GM23248 (cell line): ENCODE results near the gene PNKP. TPM values are rescaled to one million over a fixed set of nuclear protein-coding genes. Genes with fewer than 3 reads are reported as not detected.

ENCODE experiments used
- DNase-seq: peaks from one replicate; pipeline ENCODE4 v3.0.0-alpha.2; 2015
- H2AFZ ChIP-seq: fragments of 200-600 bp; sonication (generic); 2 replicates; pipeline ENCODE4 v1.6.1; 2016; ENCODE audit warnings: antibody characterized with exemption
- H3F3A ChIP-seq: fragments of 200-600 bp; sonication (generic); 2 replicates; pipeline ENCODE4 v1.6.1; 2016; ENCODE audit warnings: mild to moderate bottlenecking, antibody characterized with exemption, mixed run types; ENCODE audit not compliant: insufficient read depth
- H3K27ac ChIP-seq: fragments of 200-600 bp; sonication (generic); 2 replicates; pipeline ENCODE4 v1.5.1; 2016; ENCODE audit warnings: mild to moderate bottlenecking
- H3K27me3 ChIP-seq: fragments of 200-600 bp; sonication (generic); replicated peaks from 2 replicates; pipeline ENCODE4 v1.6.1; 2016; ENCODE audit warnings: mild to moderate bottlenecking; ENCODE audit not compliant: insufficient read depth
- H3K36me3 ChIP-seq: fragments of 200-600 bp; sonication (generic); 2 replicates; pipeline ENCODE4 v1.6.1; 2016; ENCODE audit warnings: low read depth, mild to moderate bottlenecking
- H3K4me1 ChIP-seq: fragments of 200-600 bp; sonication (generic); 2 replicates; pipeline ENCODE4 v1.6.1; 2016; ENCODE audit warnings: mild to moderate bottlenecking; ENCODE audit not compliant: insufficient read depth
- H3K4me2 ChIP-seq: fragments of 200-600 bp; sonication (generic); one replicate; pipeline ENCODE4 v1.6.1; 2016; ENCODE audit warnings: mild to moderate bottlenecking; ENCODE audit not compliant: unreplicated experiment
- H3K4me3 ChIP-seq: fragments of 200-600 bp; sonication (generic); 2 replicates; pipeline ENCODE4 v1.5.1; 2016; ENCODE audit warnings: mild to moderate bottlenecking
- H3K79me2 ChIP-seq: fragments of 200-600 bp; sonication (generic); 2 replicates; pipeline ENCODE4 v1.6.1; 2016; ENCODE audit warnings: mild to moderate bottlenecking; ENCODE audit not compliant: insufficient read depth
- H3K9ac ChIP-seq: fragments of 200-600 bp; sonication (generic); 2 replicates; pipeline ENCODE4 v1.6.1; 2016; ENCODE audit warnings: mild to moderate bottlenecking
- H3K9me2 ChIP-seq: fragments of 200-600 bp; sonication (generic); 2 replicates; pipeline ENCODE4 v1.6.1; 2016; ENCODE audit warnings: mixed run types, mild to moderate bottlenecking, moderate library complexity; ENCODE audit not compliant: insufficient read depth
- H3K9me3 ChIP-seq: fragments of 200-600 bp; sonication (generic); one replicate; pipeline ENCODE4 v1.6.1; 2017; ENCODE audit warnings: low read depth
- H4K20me1 ChIP-seq: fragments of 200-600 bp; sonication (generic); 2 replicates; pipeline ENCODE4 v1.6.0; 2016; ENCODE audit not compliant: insufficient read depth
- EZH2 ChIP-seq: fragments of 200-600 bp; sonication (generic); IDR thresholded peaks from 2 replicates; pipeline ENCODE4 v1.6.1; 2018; ENCODE audit warnings: antibody characterized with exemption, mild to moderate bottlenecking; ENCODE audit not compliant: insufficient read depth, poor library complexity, severe bottlenecking
- EZH2phosphoT487 ChIP-seq: fragments of 200-600 bp; sonication (generic); IDR thresholded peaks from 2 replicates; pipeline ENCODE4 v1.6.1; 2018; ENCODE audit warnings: antibody characterized with exemption, moderate library complexity, mild to moderate bottlenecking, low read depth; ENCODE audit not compliant: insufficient read depth
- WGBS, 2 experiments: methylation state at CpG; one replicate each; pipeline ENCODE4 v1.1.6; 2015 to 2017; ENCODE audit warnings: low lambda C conversion rate in 2 of 2, low coverage in 1 of 2; ENCODE audit errors: missing lambda C conversion rate in 2 of 2; 5-methylcytosine and 5-hydroxymethylcytosine counted together
- in situ Hi-C: fragments of 300-500 bp; cut with MboI; formaldehyde crosslinking; loops from 2 replicates; pipeline ENCODE4 v1.15.0; 2020
- polyA plus RNA-seq: library from polyadenylated mRNA; unstranded; fragments of >200 nt; fragmentation: Nextera tagmentation; extraction: Ambion mirVana; gene quantifications from 2 replicates; pipeline ENCODE4 v1.2.1, GENCODE V29; 2016
- total RNA-seq: library from RNA; depleted of rRNA; stranded (reverse); fragments of >200 nt; shearing (Covaris generic); gene quantifications from 2 replicates; pipeline ENCODE4 v1.2.3, GENCODE V29; 2014

PNKP gene
- total and polyA plus RNA-seq, 2 experiments from 2014 or later: 31.5 to 42.2 TPM

- in situ Hi-C loops: no loop called here
- Histone ChIP-seq H2AFZ (no peak overlapping the region), H3K4me3 (no peak overlapping the region), H4K20me1 (no peaks in the 10 kb centered on the region), H3K9me3 (no peaks in the 10 kb centered on the region), H3K9me2 (no peaks in the 10 kb centered on the region), H3K79me2 (peaks cover 22% of the 10 kb centered on the region), H3K27ac (no peak overlapping the region), H3K36me3 (peaks cover 17% of the 10 kb centered on the region; the same call in 1 of the 2 replicates), H3K9ac (no peak overlapping the region), H3K27me3 (no peaks in the 10 kb centered on the region), H3F3A (no peaks in the 10 kb centered on the region), H3K4me1 (peaks cover 6% of the 10 kb centered on the region), H3K4me2 (no peak overlapping the region)
- WGBS, 2 experiments: 90% methylated on average over 10 of the region's 10 CpGs
- TF ChIP-seq EZH2 (no peak), EZH2phosphoT487 (no peak)
- no peak for DNase-seq
Measured at GRCh38 chr19:49880162-49880869, 12.9 kb upstream of the PNKP start.

- Histone ChIP-seq H2AFZ (no peak overlapping the region), H3K4me3 (no peak overlapping the region), H4K20me1 (no peaks in the 10 kb centered on the region), H3K36me3 (peaks cover 17% of the 10 kb centered on the region; the same call in 1 of the 2 replicates), H3K79me2 (peaks cover 31% of the 10 kb centered on the region), H3K9me2 (no peaks in the 10 kb centered on the region), H3K9me3 (no peaks in the 10 kb centered on the region), H3K9ac (no peak overlapping the region; the same call in 1 of the 2 replicates), H3K4me1 (peaks cover 10% of the 10 kb centered on the region), H3F3A (no peaks in the 10 kb centered on the region), H3K4me2 (no peak overlapping the region), H3K27ac (no peak overlapping the region), H3K27me3 (no peaks in the 10 kb centered on the region)
- DNase-seq: no peak
- WGBS, 2 experiments: 93% methylated on average over 12 of the region's 12 CpGs
- in situ Hi-C loops: no loop called here
- no peak for TF ChIP-seq EZH2phosphoT487
- no peak for TF ChIP-seq EZH2
Measured at GRCh38 chr19:49879243-49879963, 12.0 kb upstream of the PNKP start.

GRCh38 chr19:49878744-49879070, 11.3 kb upstream of the PNKP start:
- Histone ChIP-seq H3F3A (no peaks in the 10 kb centered on the region), H3K4me3 (peak overlapping the region; percentile 96), H3K36me3 (peaks cover 14% of the 10 kb centered on the region; the same call in 1 of the 2 replicates), H3K9ac (peak overlapping the region; percentile 98), H4K20me1 (no peaks in the 10 kb centered on the region), H3K27ac (peak overlapping the region; percentile 95), H3K9me2 (no peaks in the 10 kb centered on the region), H3K27me3 (no peaks in the 10 kb centered on the region), H3K79me2 (peaks cover 38% of the 10 kb centered on the region), H3K9me3 (no peaks in the 10 kb centered on the region), H3K4me1 (peaks cover 10% of the 10 kb centered on the region), H2AFZ (0 out of 2 replicates have a peak overlapping the region, but pooled peaks have one; percentile 79), H3K4me2 (peak overlapping the region; percentile 76)
- TF ChIP-seq EZH2 (no peak), EZH2phosphoT487 (no peak)
- 57 to 61% methylated on average over 9 of the region's 9 CpGs for WGBS, 2 experiments
- no peak for DNase-seq
- in situ Hi-C loops: no loop called here

- no peaks in the 10 kb centered on the region for H3F3A ChIP-seq
- H3K27me3 ChIP-seq: no peaks in the 10 kb centered on the region
- in situ Hi-C loops: no loop called here
Measured at GRCh38 chr19:49877879-49878743, 10.7 kb upstream of the PNKP start.

More at GRCh38 chr19:49877879-49878743, 10.7 kb upstream of the PNKP start:
- Histone ChIP-seq H4K20me1 (no peaks in the 10 kb centered on the region), H3K9me3 (no peaks in the 10 kb centered on the region), H3K79me2 (peaks cover 43% of the 10 kb centered on the region), H3K4me1 (peaks cover 10% of the 10 kb centered on the region), H3K4me3 (peak overlapping the region; percentile 96), H2AFZ (peak overlapping the region; percentile 79), H3K27ac (peak overlapping the region; percentile 95), H3K9me2 (no peaks in the 10 kb centered on the region), H3K36me3 (peaks cover 8% of the 10 kb centered on the region; the same call in 1 of the 2 replicates), H3K4me2 (peak overlapping the region; percentile 76), H3K9ac (peak overlapping the region; percentile 98)
- peak; percentile 100 for DNase-seq
- 2 to 5% methylated on average over 28 to 36 of the region's 41 CpGs for WGBS, 2 experiments
- no peak for TF ChIP-seq EZH2
- no peak for TF ChIP-seq EZH2phosphoT487
